Measurements from ENCODE around the gene SNX2. TPM values are rescaled to one million over a fixed set of nuclear protein-coding genes. Genes with fewer than 3 reads are reported as not detected.

Gene SNX2
- total and polyA plus RNA-seq, 12 donors: 15.1 to 48.5 (median 35.2) TPM

GRCh38 chr5:122836947-122837346, 62.1 kb downstream of the SNX2 start:
- TF ChIP-seq CTCF (IDR thresholded peaks at IDR 0.05): no peak

GRCh38 chr5:122839731-122840130, 64.9 kb downstream of the SNX2 start:
- no peak overlapping the region for H3K27ac ChIP-seq
- no peaks in the 10 kb centered on the region for H3K36me3 ChIP-seq
- WGBS, 2 donors: 91 to 94% methylated on average over 4 of the region's 4 CpGs
- peaks cover 0 to 10% (median 6%) of the 10 kb centered on the region in 9 donors for H3K4me1 ChIP-seq
- intact Hi-C loops (cut with DNase I): loop anchor here in 4 of 10 donors (10.0 kb wide), 2 partner anchors 65 to 195 kb away; partner anchors contain the start of genes SNX2 (in 3 of the 4) and PPIC (in 1 of the 4)
- no peak for ATAC-seq
- no peak for TF ChIP-seq CTCF (IDR thresholded peaks at IDR 0.05)
- H3K9me3 ChIP-seq: peaks cover 0 to 10% (median 0%) of the 10 kb centered on the region in 11 donors
- no peak overlapping the region for H3K4me3 ChIP-seq
- no peaks in the 10 kb centered on the region for H3K27me3 ChIP-seq
- DNase-seq: no peak

More at GRCh38 chr5:122836947-122837346, 62.1 kb downstream of the SNX2 start:
- H3K4me3 ChIP-seq: no peak overlapping the region
- no peaks in the 10 kb centered on the region for H3K27me3 ChIP-seq
- ATAC-seq (no peak), DNase-seq (no peak)
- H3K27ac ChIP-seq: no peak overlapping the region
- H3K4me1 ChIP-seq: no peaks in the 10 kb centered on the region
- H3K36me3 ChIP-seq: peaks cover 0 to under 1% (median 0%) of the 10 kb centered on the region in 9 donors
- intact Hi-C loops (cut with DNase I): no loop called here
- WGBS, 2 donors: 92 to 94% methylated on average over 3 of the region's 3 CpGs
- H3K9me3 ChIP-seq: peaks cover 0 to 10% (median 0%) of the 10 kb centered on the region in 11 donors

GRCh38 chr5:122842016-122842580, 67.2 kb downstream of the SNX2 start:
- no peaks in the 10 kb centered on the region for H3K36me3 ChIP-seq
- H3K9me3 ChIP-seq: peaks cover 0 to 10% (median 0%) of the 10 kb centered on the region in 11 donors
- H3K27me3 ChIP-seq: no peaks in the 10 kb centered on the region
- ATAC-seq (no peak), DNase-seq (no peak)
- H3K4me1 ChIP-seq: peaks cover 0 to 23% (median 13%) of the 10 kb centered on the region in 9 donors
- H3K27ac ChIP-seq: no peak overlapping the region
- intact Hi-C loops (cut with DNase I): loop anchor here in 4 of 10 donors (10.0 kb wide), 2 partner anchors 67 to 193 kb away; partner anchors contain the start of genes SNX2 (in 3 of the 4) and PPIC (in 1 of the 4)
- no peak for TF ChIP-seq CTCF (IDR thresholded peaks at IDR 0.05)
- no peak overlapping the region for H3K4me3 ChIP-seq
- 96 to 98% methylated on average over 6 of the region's 6 CpGs for WGBS, 2 donors

GRCh38 chr5:122844136-122844909, 69.4 kb downstream of the SNX2 start:
- 44 to 45% methylated on average over 22 of the region's 22 CpGs for WGBS, 2 donors
- DNase-seq (no peak), ATAC-seq (peak in 5 of 8 donors; percentile 23 to 43 (median 27))
- no peaks in the 10 kb centered on the region for H3K36me3 ChIP-seq
- TF ChIP-seq CTCF (IDR thresholded peaks at IDR 0.05): no peak
- H3K9me3 ChIP-seq: peaks cover 0 to 10% (median 0%) of the 10 kb centered on the region in 11 donors
- H3K4me3 ChIP-seq: peak overlapping the region in 9 of 10 donors; percentile 90 to 98 (median 96)
- H3K4me1 ChIP-seq: peaks cover 0 to 32% (median 13%) of the 10 kb centered on the region in 9 donors
- H3K27ac ChIP-seq: peak overlapping the region in 9 of 10 donors; percentile 85 to 93 (median 92)
- H3K27me3 ChIP-seq: no peaks in the 10 kb centered on the region
- intact Hi-C loops (cut with DNase I): loop anchor here in 5 of 10 donors (2.0 to 10.0 kb wide), 3 partner anchors 70 to 190 kb away; partner anchors contain the start of genes SNX2 (in 4 of the 5) and PPIC (in 1 of the 5)
